Natural killer cell (primary cell): Measurements from ENCODE around the gene SLC1A4. TPM values are rescaled to one million over a fixed set of nuclear protein-coding genes. Genes with fewer than 3 reads are reported as not detected.

Experiments
- ATAC-seq, 3 donors: fragments of 150-1000 bp in 2 of 3; fragments of 200-7000 bp in 1 of 3; cut with Tn5 transposase; 1 replicate in 1 of 3; 2 replicates in 2 of 3; pipeline ENCODE4 v1.10.0; 2021; ENCODE audit warnings: mild to moderate bottlenecking in 2 of 3, moderate library complexity in 2 of 3
- DNase-seq, 2 donors: peaks; one replicate each; pipeline versions ENCODE4 v3.0.0 to v3.0.0-alpha.2; 2013 to 2021; ENCODE audit warnings: mixed read lengths in 1 of 2
- H3K27ac ChIP-seq: one replicate; pipeline ENCODE4 v1.5.1; 2013; ENCODE audit warnings: mild to moderate bottlenecking, low read length
- H3K27me3 ChIP-seq: one replicate; pipeline ENCODE4 v1.6.1; 2013; ENCODE audit warnings: low read length; ENCODE audit not compliant: control insufficient read depth, insufficient read depth
- H3K36me3 ChIP-seq: one replicate; pipeline ENCODE4 v1.6.1; 2013; ENCODE audit warnings: low read length; ENCODE audit not compliant: control insufficient read depth, insufficient read depth
- H3K4me1 ChIP-seq: one replicate; pipeline ENCODE4 v1.6.1; 2013; ENCODE audit warnings: low read length; ENCODE audit not compliant: control insufficient read depth, insufficient read depth
- H3K4me3 ChIP-seq: one replicate; pipeline ENCODE4 v1.5.1; 2013; ENCODE audit warnings: low read length
- H3K9me3 ChIP-seq: one replicate; pipeline ENCODE4 v1.6.1; 2013; ENCODE audit warnings: low read length; ENCODE audit not compliant: control insufficient read depth, insufficient read depth
- H3K27ac Mint-ChIP-seq, 2 donors: one replicate each; pipeline ENCODE4 v1.8.0; 2022; ENCODE audit warnings: mild to moderate bottlenecking in 2 of 2, mixed read lengths in 2 of 2, moderate library complexity in 1 of 2
- H3K27me3 Mint-ChIP-seq, 2 donors: one replicate each; pipeline ENCODE4 v1.8.0; 2022; ENCODE audit warnings: low read depth in 2 of 2, mixed read lengths in 2 of 2
- H3K36me3 Mint-ChIP-seq: one replicate; pipeline ENCODE4 v1.8.0; 2022; ENCODE audit warnings: mixed read lengths
- H3K4me1 Mint-ChIP-seq, 2 donors: one replicate each; pipeline ENCODE4 v1.8.0; 2022; ENCODE audit warnings: mixed read lengths in 2 of 2
- H3K4me3 Mint-ChIP-seq: one replicate; pipeline ENCODE4 v1.8.0; 2022; ENCODE audit warnings: mild to moderate bottlenecking, moderate library complexity, mixed read lengths
- H3K9me3 Mint-ChIP-seq, 2 donors: one replicate each; pipeline ENCODE4 v1.8.0; 2022; ENCODE audit warnings: mixed read lengths in 2 of 2
- CTCF ChIP-seq: fragments of 200-600 bp; IDR thresholded peaks from one replicate; pipeline ENCODE4 v1.8.0; 2022; ENCODE audit warnings: antibody characterized with exemption
- WGBS: methylation state at CpG from one replicate; pipeline ENCODE4 v1.1.7; 2013; ENCODE audit warnings: missing lambda C conversion rate; ENCODE audit not compliant: insufficient coverage; 5-methylcytosine and 5-hydroxymethylcytosine counted together
- intact Hi-C: fragments of 100-400 bp; cut with micrococcal nuclease; formaldehyde crosslinking; loops from one replicate; pipeline ENCODE4 v1.14.2; 2022
- total RNA-seq, 4 donors: library from RNA; stranded (reverse); fragments of 120-200 nt in 1 of 4; gene quantifications; one replicate each; pipeline versions ENCODE4 v1.2.3 to v1.2.4, GENCODE V29; 2013 to 2022

Gene SLC1A4
- total RNA-seq, 3 donors from 2014 or later (not counting 1 experiment from before 2014, with no cell fraction given) = 3.9 to 13.8 (median 5.6) TPM

DNA sequence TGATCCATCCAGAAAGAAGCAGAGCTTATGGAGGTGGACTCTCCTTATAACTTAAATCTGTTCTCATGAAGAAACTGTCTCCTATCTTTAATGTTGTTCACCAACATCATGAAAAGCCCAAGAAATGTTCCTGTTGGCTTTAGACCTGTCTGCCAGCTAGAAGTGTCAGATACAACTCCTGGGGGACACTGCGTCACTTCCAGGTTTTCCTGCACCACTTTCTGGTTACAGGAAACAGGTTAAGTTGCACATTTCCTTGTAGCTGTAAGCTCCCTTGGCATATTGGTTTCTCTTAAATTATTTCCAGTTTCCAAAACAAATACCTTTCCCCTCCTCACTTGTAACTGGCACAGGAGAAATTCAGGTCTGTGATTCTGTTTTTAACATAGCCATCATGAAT lies 69.9 kb downstream of the SLC1A4 start:
- Mint-ChIP-seq H3K4me3 (peak overlapping the region; percentile 38), H3K27me3 (no peaks in the 10 kb centered on the region), H3K9me3 (no peaks in the 10 kb centered on the region), H3K4me1 (peaks cover 21 to 25% of the 10 kb centered on the region in 2 donors), H3K27ac (no peak overlapping the region), H3K36me3 (no peaks in the 10 kb centered on the region)
- WGBS = 83% methylated on average over 1 of the region's 1 CpG
- Histone ChIP-seq H3K27me3 (no peaks in the 10 kb centered on the region), H3K36me3 (no peaks in the 10 kb centered on the region), H3K9me3 (no peaks in the 10 kb centered on the region), H3K4me1 (peaks cover 26% of the 10 kb centered on the region), H3K4me3 (no peak overlapping the region), H3K27ac (no peak overlapping the region)
- DNase-seq (no peak), ATAC-seq (no peak)
- TF ChIP-seq CTCF = no peak
- intact Hi-C loops = loop anchor here (10.0 kb wide), 1 partner anchor 414 kb away; no protein-coding TSS in a partner anchor

DNA sequence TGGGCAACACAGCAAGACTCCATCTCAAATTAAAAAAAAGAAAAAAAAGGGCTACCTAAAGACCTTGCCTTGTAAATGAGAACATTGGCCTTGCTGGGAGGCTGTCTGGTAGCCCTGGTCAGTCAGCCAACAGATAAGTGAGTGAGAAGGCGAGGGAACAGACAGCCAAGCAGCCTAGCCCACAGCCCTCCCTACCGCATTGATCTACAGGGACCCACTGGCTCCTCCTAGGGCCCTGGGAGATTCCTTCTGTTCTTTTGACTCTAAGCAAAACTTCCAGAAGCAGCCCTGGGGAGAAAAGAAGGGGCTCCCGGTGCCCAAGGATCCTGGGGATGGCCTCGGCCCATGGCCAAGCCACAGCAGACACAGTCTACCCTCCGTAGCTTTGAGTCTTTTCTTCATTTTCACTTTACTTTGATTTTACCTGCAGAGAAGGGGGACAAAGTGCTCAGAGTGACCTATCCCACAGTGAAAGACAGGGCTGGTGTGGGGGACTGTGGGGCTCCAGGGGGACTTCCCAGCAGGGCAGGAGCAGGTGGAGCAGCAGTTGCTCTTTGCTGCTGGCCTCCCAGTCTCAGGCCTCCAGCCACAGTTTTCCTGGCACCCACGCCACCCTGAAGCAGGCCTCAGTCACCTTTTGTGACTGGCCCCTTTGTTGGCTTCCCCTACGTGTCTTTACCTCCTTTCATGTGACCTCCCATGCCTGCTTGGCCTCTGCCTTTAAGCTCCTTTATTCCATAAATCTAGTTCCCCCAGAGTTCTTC lies 72.1 kb downstream of the SLC1A4 start:
- 77% methylated on average over 7 of the region's 7 CpGs for WGBS
- no peak for ATAC-seq
- H3K36me3 Mint-ChIP-seq = no peaks in the 10 kb centered on the region
- no peak overlapping the region for H3K4me3 ChIP-seq
- peaks cover 16% of the 10 kb centered on the region for H3K4me1 ChIP-seq
- intact Hi-C loops = no loop called here
- H3K27me3 ChIP-seq = no peaks in the 10 kb centered on the region
- no peaks in the 10 kb centered on the region for H3K36me3 ChIP-seq
- no peak for TF ChIP-seq CTCF
- no peak for DNase-seq
- no peaks in the 10 kb centered on the region for H3K9me3 Mint-ChIP-seq
- H3K4me3 Mint-ChIP-seq = no peak overlapping the region
- H3K27ac Mint-ChIP-seq = no peak overlapping the region
- peaks cover 15% of the 10 kb centered on the region in 2 donors for H3K4me1 Mint-ChIP-seq
- H3K27me3 Mint-ChIP-seq = no peaks in the 10 kb centered on the region
- H3K27ac ChIP-seq = no peak overlapping the region
- H3K9me3 ChIP-seq = no peaks in the 10 kb centered on the region

DNA sequence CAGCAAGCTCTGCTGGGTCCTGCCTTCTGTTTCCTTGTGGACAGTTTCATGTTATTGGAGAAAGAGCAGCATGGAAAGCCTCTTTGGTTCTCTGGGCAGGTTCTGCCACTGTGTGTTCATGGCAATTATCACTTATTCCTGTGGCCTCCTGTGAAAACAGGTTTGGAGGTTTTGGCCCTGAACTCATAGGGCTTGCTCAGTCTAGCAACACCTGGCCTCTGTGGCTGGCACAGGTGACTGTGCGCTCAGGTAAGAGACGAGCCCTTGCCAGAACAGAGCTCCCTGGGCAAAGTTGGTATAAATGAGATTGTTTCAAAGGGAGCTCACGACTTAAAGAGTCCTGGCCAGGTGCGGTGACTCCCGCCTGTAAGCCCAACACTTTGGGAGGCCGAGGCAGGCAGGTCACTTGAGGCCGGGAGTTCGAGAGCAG lies 72.7 kb downstream of the SLC1A4 start:
- H3K9me3 Mint-ChIP-seq = no peaks in the 10 kb centered on the region
- ATAC-seq (no peak), DNase-seq (no peak)
- Histone ChIP-seq H3K27ac (no peak overlapping the region), H3K9me3 (no peaks in the 10 kb centered on the region), H3K4me1 (peaks cover 14% of the 10 kb centered on the region), H3K4me3 (no peak overlapping the region), H3K27me3 (no peaks in the 10 kb centered on the region), H3K36me3 (no peaks in the 10 kb centered on the region)
- WGBS = 95% methylated on average over 8 of the region's 8 CpGs
- no peak for TF ChIP-seq CTCF
- H3K27me3 Mint-ChIP-seq = no peaks in the 10 kb centered on the region
- no peak overlapping the region for H3K4me3 Mint-ChIP-seq
- no peak overlapping the region for H3K27ac Mint-ChIP-seq
- intact Hi-C loops = no loop called here
- H3K36me3 Mint-ChIP-seq = no peaks in the 10 kb centered on the region
- H3K4me1 Mint-ChIP-seq = peaks cover 13% of the 10 kb centered on the region in 2 donors
